IPS-18a (cell line): ENCODE data around the gene JPH2.
A peak's percentile ranks its signal among the peaks of the same experiment; 100 is the strongest.
"Not testable (repeated sequence)": the region's sequence is repeated elsewhere in the genome, so short reads cannot be mapped to it uniquely, and the experiment has no call there.

Source experiments
- H3K27ac ChIP-seq: one replicate; pipeline ENCODE4 v1.5.1; 2013; ENCODE audit warnings: low read length
- H3K27me3 ChIP-seq: one replicate; pipeline ENCODE4 v1.6.1; 2013; ENCODE audit warnings: mild to moderate bottlenecking, low read length; ENCODE audit not compliant: control insufficient read depth, insufficient read depth
- H3K36me3 ChIP-seq: one replicate; pipeline ENCODE4 v1.6.1; 2013; ENCODE audit warnings: low read depth, low read length; ENCODE audit not compliant: control insufficient read depth
- H3K4me1 ChIP-seq: one replicate; pipeline ENCODE4 v1.6.1; 2013; ENCODE audit warnings: low read depth, low read length; ENCODE audit not compliant: control insufficient read depth
- H3K4me3 ChIP-seq: one replicate; pipeline ENCODE4 v1.5.1; 2013; ENCODE audit warnings: low read length
- H3K9ac ChIP-seq: one replicate; pipeline ENCODE4 v1.6.1; 2013; ENCODE audit warnings: mild to moderate bottlenecking, low read length, moderate library complexity
- H3K9me3 ChIP-seq: one replicate; pipeline ENCODE4 v1.6.1; 2013; ENCODE audit warnings: low read depth, low read length; ENCODE audit not compliant: control insufficient read depth

Gene JPH2

GRCh38 chr20:44187054-44187771 lies at the start of gene JPH2:
Gene JPH2, minus strand, starts transcription at chr20:44187188. Its CDS starts 483 bp downstream, at chr20:44186705.
- Histone ChIP-seq H3K27ac (no peak within 1 kb of the TSS), H3K9me3 (no peaks in the 10 kb centered on the region), H3K27me3 (no peaks in the 10 kb centered on the region), H3K4me3 (peak within 1 kb of the TSS; percentile 42), H3K9ac (peak within 1 kb of the TSS; percentile 41), H3K36me3 (no peaks in the 10 kb centered on the region), H3K4me1 (peaks cover 12% of the 10 kb centered on the region)

GRCh38 chr20:44235702-44236101 lies 48.7 kb upstream of the JPH2 start:
- no peaks in the 10 kb centered on the region for H3K9me3 ChIP-seq
- H3K4me3 ChIP-seq = no peak overlapping the region
- peaks cover 10% of the 10 kb centered on the region for H3K4me1 ChIP-seq
- H3K9ac ChIP-seq = no peak overlapping the region
- H3K36me3 ChIP-seq = no peaks in the 10 kb centered on the region
- no peak overlapping the region for H3K27ac ChIP-seq
- H3K27me3 ChIP-seq = no peaks in the 10 kb centered on the region

DNA sequence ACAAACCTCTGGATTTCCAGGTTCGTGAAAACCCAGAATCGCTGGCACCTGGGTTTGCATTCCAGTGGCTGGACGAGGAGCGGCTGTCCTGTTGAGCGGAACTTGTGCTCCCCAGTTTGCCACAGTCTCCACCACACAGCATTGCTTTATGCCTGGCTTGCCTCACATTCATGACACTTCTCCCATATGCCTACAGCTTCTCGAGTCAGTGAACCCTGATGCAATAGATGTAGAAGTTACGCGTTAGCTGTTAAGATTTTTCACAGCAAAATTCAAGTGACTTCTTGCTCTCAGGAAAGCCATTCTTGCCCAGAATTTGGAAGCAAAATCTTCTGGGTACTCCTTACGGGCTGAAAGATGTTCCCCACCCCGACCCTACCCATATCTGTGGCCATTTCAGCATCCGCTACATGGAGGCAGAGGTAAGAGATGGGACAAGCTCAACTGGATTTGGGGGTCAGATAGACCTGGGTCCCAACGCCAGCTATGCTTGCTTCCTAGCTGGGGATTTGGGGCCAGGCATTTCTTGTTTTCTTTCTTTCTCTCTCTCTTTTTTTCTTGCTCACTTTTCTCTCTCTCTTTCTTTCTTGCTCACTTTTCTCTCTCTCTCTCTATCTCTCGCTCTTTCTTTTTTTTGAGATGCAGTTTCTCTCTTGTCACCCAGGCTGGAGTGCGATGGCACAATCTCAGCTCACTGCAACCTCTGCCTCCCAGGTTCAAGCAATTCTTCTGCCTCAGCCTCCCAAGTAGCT lies 47.8 kb upstream of the JPH2 start:
- no peak overlapping the region for H3K4me3 ChIP-seq
- no peaks in the 10 kb centered on the region for H3K9me3 ChIP-seq
- H3K27ac ChIP-seq = no peak overlapping the region
- no peak overlapping the region for H3K9ac ChIP-seq
- H3K27me3 ChIP-seq = no peaks in the 10 kb centered on the region
- H3K4me1 ChIP-seq = peaks cover 10% of the 10 kb centered on the region
- no peaks in the 10 kb centered on the region for H3K36me3 ChIP-seq

GRCh38 chr20:44233436-44234016 lies 46.5 kb upstream of the JPH2 start:
- no peak overlapping the region for H3K4me3 ChIP-seq
- H3K4me1 ChIP-seq = peaks cover 10% of the 10 kb centered on the region
- H3K9ac ChIP-seq = no peak overlapping the region
- no peaks in the 10 kb centered on the region for H3K9me3 ChIP-seq
- no peaks in the 10 kb centered on the region for H3K27me3 ChIP-seq
- H3K27ac ChIP-seq = no peak overlapping the region
- H3K36me3 ChIP-seq = no peaks in the 10 kb centered on the region

DNA sequence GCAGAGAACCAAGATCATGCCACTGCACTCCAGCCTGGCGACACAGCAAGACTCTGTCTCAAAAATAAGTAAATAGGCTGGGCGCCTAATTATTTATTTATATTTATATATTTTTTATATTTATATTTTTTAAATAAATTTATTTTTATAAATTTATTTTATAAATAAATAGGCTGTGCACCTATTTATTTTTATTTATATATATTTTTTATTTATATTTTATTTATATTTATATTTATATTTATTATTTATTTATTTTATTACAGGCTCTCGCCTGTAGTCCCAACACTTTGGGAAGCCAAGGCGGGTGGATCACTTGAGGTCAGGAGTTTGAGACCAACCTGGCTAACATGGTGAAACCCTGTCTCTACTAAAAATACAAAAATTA lies 45.5 kb upstream of the JPH2 start:
- not testable (repeated sequence) for H3K27ac ChIP-seq, H3K4me1 ChIP-seq, H3K36me3 ChIP-seq, H3K4me3 ChIP-seq, H3K9me3 ChIP-seq, H3K9ac ChIP-seq, H3K27me3 ChIP-seq

DNA sequence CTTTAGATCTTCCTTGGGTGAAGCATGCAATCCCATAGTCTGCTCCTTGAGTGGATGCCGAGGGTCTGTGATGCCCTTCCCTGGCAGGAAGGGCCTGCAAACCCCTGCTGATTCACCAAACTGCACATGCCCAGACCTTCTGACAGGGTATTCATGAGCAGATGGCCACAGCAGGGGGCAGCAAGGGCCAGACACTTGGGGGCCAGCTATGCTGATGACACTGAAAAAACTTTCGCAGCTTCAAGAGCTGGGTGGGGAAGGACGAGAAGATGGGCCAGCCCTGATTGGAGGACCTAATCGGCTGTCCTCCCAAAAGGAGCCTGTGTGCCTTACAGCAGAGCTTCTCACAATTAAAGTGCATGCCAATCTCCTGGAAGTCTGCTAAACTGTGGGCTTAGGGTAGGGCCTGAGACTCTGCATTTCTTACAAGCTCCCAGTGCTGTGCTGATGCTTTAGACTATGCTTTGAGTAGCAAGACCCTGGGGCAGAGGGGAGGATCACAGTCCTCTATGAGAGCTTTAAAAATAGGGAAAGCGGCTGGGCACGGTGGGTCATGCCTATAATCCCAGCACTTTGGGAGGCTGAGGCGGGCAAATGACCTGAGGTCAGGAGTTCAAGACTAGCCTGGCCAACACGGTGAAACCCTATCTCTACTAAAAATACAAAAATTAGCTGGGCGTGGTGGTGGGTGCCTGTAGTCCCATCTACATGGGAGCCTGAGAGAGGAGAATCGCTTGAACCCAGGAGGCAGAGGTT lies 44.9 kb upstream of the JPH2 start:
- H3K9ac ChIP-seq = no peak overlapping the region
- no peaks in the 10 kb centered on the region for H3K27me3 ChIP-seq
- no peak overlapping the region for H3K27ac ChIP-seq
- H3K4me3 ChIP-seq = no peak overlapping the region
- no peaks in the 10 kb centered on the region for H3K36me3 ChIP-seq
- peaks cover 10% of the 10 kb centered on the region for H3K4me1 ChIP-seq
- no peaks in the 10 kb centered on the region for H3K9me3 ChIP-seq

- no peak overlapping the region for H3K4me3 ChIP-seq
- H3K4me1 ChIP-seq = peaks cover 10% of the 10 kb centered on the region
- H3K9me3 ChIP-seq = no peaks in the 10 kb centered on the region
- no peak overlapping the region for H3K9ac ChIP-seq
- H3K27me3 ChIP-seq = no peaks in the 10 kb centered on the region
- H3K36me3 ChIP-seq = no peaks in the 10 kb centered on the region
- H3K27ac ChIP-seq = no peak overlapping the region
Observed at GRCh38 chr20:44231193-44231592, 44.2 kb upstream of the JPH2 start.

GRCh38 chr20:44228465-44229258 lies 41.7 kb upstream of the JPH2 start:
- no peak overlapping the region for H3K9ac ChIP-seq
- H3K36me3 ChIP-seq = no peaks in the 10 kb centered on the region
- no peaks in the 10 kb centered on the region for H3K27me3 ChIP-seq
- H3K27ac ChIP-seq = no peak overlapping the region
- H3K9me3 ChIP-seq = no peaks in the 10 kb centered on the region
- no peak overlapping the region for H3K4me3 ChIP-seq
- peaks cover 10% of the 10 kb centered on the region for H3K4me1 ChIP-seq

GRCh38 chr20:44224637-44225036 lies 37.6 kb upstream of the JPH2 start:
- no peaks in the 10 kb centered on the region for H3K4me1 ChIP-seq
- H3K27ac ChIP-seq = no peak overlapping the region
- no peaks in the 10 kb centered on the region for H3K36me3 ChIP-seq
- H3K9ac ChIP-seq = no peak overlapping the region
- no peaks in the 10 kb centered on the region for H3K27me3 ChIP-seq
- no peaks in the 10 kb centered on the region for H3K9me3 ChIP-seq
- no peak overlapping the region for H3K4me3 ChIP-seq

DNA sequence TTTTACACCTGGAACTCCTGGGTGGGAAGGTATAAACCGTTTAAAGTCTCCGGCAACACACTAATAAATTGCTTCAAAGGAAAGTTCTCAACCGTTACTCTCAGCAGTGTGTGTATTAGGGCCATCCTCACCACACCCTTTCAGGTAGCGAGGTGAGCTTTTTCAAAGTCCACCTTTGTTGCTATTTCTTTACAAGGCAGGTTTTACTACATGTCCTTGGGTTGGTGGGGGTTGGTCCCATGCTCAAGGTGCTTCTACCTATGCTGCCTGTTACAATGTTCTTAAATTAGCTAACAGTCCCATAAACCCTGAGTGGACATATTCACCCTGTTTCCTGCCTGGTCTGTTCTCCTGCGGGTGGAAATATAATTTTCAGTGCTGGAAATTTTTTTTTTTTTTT lies 36.7 kb upstream of the JPH2 start:
- Histone ChIP-seq H3K4me3 (no peak overlapping the region), H3K9ac (no peak overlapping the region), H3K9me3 (no peaks in the 10 kb centered on the region)

More for the DNA sequence above, 36.7 kb upstream of the JPH2 start:
- no peaks in the 10 kb centered on the region for H3K36me3 ChIP-seq
- no peak overlapping the region for H3K27ac ChIP-seq
- H3K27me3 ChIP-seq = no peaks in the 10 kb centered on the region
- no peaks in the 10 kb centered on the region for H3K4me1 ChIP-seq
